ENCODE measurements around the gene CTSA.

DNA sequence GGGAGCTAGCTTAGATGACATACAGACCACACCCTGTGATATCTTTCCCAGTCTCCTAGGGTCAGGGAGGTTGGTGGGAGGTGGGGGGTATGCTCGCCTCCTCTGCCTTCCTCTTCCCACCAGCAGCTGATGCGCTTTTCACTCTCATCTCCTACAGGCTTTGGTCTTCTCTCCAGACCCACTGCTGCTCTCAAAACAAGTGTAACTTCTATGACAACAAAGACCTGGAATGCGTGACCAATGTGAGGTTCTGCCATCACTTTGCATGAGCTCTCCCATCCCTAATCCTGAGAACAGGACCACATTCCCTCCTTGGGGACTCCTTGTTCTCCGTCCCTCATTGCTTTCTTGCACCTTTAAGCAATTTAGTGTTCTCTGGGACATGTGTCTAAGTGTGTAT lies 2.7 kb downstream of the CTSA start:
- TF ChIP-seq, protein P1, sequence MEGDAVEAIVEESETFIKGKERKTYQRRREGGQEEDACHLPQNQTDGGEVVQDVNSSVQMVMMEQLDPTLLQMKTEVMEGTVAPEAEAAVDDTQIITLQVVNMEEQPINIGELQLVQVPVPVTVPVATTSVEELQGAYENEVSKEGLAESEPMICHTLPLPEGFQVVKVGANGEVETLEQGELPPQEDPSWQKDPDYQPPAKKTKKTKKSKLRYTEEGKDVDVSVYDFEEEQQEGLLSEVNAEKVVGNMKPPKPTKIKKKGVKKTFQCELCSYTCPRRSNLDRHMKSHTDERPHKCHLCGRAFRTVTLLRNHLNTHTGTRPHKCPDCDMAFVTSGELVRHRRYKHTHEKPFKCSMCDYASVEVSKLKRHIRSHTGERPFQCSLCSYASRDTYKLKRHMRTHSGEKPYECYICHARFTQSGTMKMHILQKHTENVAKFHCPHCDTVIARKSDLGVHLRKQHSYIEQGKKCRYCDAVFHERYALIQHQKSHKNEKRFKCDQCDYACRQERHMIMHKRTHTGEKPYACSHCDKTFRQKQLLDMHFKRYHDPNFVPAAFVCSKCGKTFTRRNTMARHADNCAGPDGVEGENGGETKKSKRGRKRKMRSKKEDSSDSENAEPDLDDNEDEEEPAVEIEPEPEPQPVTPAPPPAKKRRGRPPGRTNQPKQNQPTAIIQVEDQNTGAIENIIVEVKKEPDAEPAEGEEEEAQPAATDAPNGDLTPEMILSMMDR (IDR thresholded peaks at IDR 0.05) = no peak
- no peak for TF ChIP-seq POLR2A (IDR thresholded peaks at IDR 0.05)

Measured in ovary (tissue), 3 donors.